K562 (cell line): ENCODE results near the gene MRM2. TPM values are rescaled to one million over a fixed set of nuclear protein-coding genes. Genes with fewer than 3 reads are reported as not detected.

Experiments
- ATAC-seq: fragments of 200-7000 bp; cut with Tn5 transposase; 3 replicates; pipeline ENCODE4 v1.9.1; 2020; ENCODE audit warnings: moderate library complexity
- BruUV-seq: library from RNA; stranded (reverse); fragments of 400-500 nt; replicated peaks from 2 replicates; lab custom pipeline; 2021; lab: Mats Ljungman, UMichigan
- CTCF ChIA-PET: fragments of 300-600 bp; formaldehyde crosslinking; extraction: SDS; loops from one replicate; lab custom pipeline; 2021; ENCODE audit warnings: low intra/inter-chr PET ratio; lab: Yijun Ruan, JAX
- POLR2A ChIA-PET: fragments of 300-600, 350-650 bp; sonication (Branson Sonifier 250); formaldehyde crosslinking; extraction: SDS; loops from one replicate; lab custom pipeline; 2021; ENCODE audit warnings: antibody characterized with exemption, inconsistent platforms; lab: Yijun Ruan, JAX
- DNase-seq, 4 experiments: peaks; one replicate each; pipeline versions ENCODE4 v3.0.0 to v3.0.0-alpha.2; 2011 to 2018; ENCODE audit warnings: low spot score in 3 of 4, mixed read lengths in 3 of 4; ENCODE audit errors: extremely low read depth in 1 of 4
- FAIRE-seq: peaks from 2 replicates; lab custom pipeline; 2011; peaks lifted over from hg19 to GRCh38; lab: Jason Lieb, UNC
- H2AFZ ChIP-seq: 2 replicates; pipeline ENCODE4 v1.6.0; 2011; ENCODE audit warnings: low read depth, low read length, control low read depth, inconsistent platforms
- H3K27ac ChIP-seq: fragments of 200-600 bp; 3 replicates; pipeline ENCODE4 v1.8.0; 2011; ENCODE audit warnings: low read depth, mild to moderate bottlenecking, control low read depth, inconsistent platforms, low read length, moderate library complexity, mixed read lengths; ENCODE audit errors: extremely low read depth
- H3K27me3 ChIP-seq, 2 experiments: fragments of 300-600 bp in 1 of 2; 2 replicates in 1 of 2; 3 replicates in 1 of 2; pipeline versions ENCODE4 v1.6.0 to v1.8.0; 2011; ENCODE audit warnings: inconsistent platforms in 2 of 2, low read length in 2 of 2, mild to moderate bottlenecking in 1 of 2, mixed read lengths in 1 of 2, moderate library complexity in 1 of 2; ENCODE audit not compliant: control insufficient read depth in 2 of 2, insufficient read depth in 2 of 2
- H3K36me3 ChIP-seq: fragments of 300-600 bp; 3 replicates; pipeline ENCODE4 v1.8.0; 2011; ENCODE audit warnings: mild to moderate bottlenecking, low read length, inconsistent platforms; ENCODE audit not compliant: control insufficient read depth, insufficient read depth
- H3K4me1 ChIP-seq, 2 experiments: fragments of 200-600 bp in 1 of 2; replicated peaks in 1 of 2; 2 replicates in 1 of 2; 3 replicates in 1 of 2; pipeline versions ENCODE4 v1.5.1 to v1.8.0; 2011; ENCODE audit warnings: inconsistent platforms in 2 of 2, low read length in 2 of 2, mild to moderate bottlenecking in 1 of 2, mixed read lengths in 1 of 2, moderate library complexity in 1 of 2; ENCODE audit not compliant: control insufficient read depth in 2 of 2, insufficient read depth in 2 of 2
- H3K4me2 ChIP-seq: 2 replicates; pipeline ENCODE4 v1.6.1; 2011; ENCODE audit warnings: low read length, control low read depth, inconsistent platforms, mixed read lengths; ENCODE audit not compliant: insufficient read depth
- H3K4me3 ChIP-seq: fragments of 200-600 bp; sonication (generic), shearing (Covaris generic); 2 replicates; pipeline ENCODE4 v1.5.1; 2016; ENCODE audit warnings: control low read depth, inconsistent platforms
- H3K79me2 ChIP-seq: fragments of 200-600 bp; 3 replicates; pipeline ENCODE4 v1.8.0; 2011; ENCODE audit warnings: low read length, inconsistent platforms; ENCODE audit not compliant: control insufficient read depth, insufficient read depth
- H3K9ac ChIP-seq, 2 experiments: 2 replicates each; pipeline versions ENCODE4 v1.6.0 to v1.6.1; 2011; ENCODE audit warnings: low read depth in 2 of 2, low read length in 2 of 2, control low read depth in 1 of 2, inconsistent platforms in 1 of 2, mild to moderate bottlenecking in 1 of 2, mixed read lengths in 1 of 2; ENCODE audit not compliant: insufficient read depth in 1 of 2
- H3K9me1 ChIP-seq: one replicate; pipeline ENCODE4 v1.6.0; 2011; ENCODE audit warnings: inconsistent platforms, mild to moderate bottlenecking, low read length, moderate library complexity; ENCODE audit not compliant: control insufficient read depth, insufficient read depth
- H3K9me3 ChIP-seq: replicated peaks from 2 replicates; pipeline ENCODE4 v1.5.1; 2011; ENCODE audit warnings: low read depth, low read length, inconsistent platforms; ENCODE audit not compliant: control insufficient read depth, insufficient read depth
- H4K20me1 ChIP-seq: replicated peaks from 2 replicates; pipeline ENCODE4 v1.6.1; 2011; ENCODE audit warnings: low read length, inconsistent platforms, mixed read lengths; ENCODE audit not compliant: control insufficient read depth, insufficient read depth
- POLR2G ChIP-seq: fragments of 200-400 bp; formaldehyde crosslinking; IDR thresholded peaks from 2 replicates; pipeline ENCODE4 v1.6.1; 2017; ENCODE audit warnings: low read depth, mild to moderate bottlenecking, antibody characterized with exemption, low read length, moderate library complexity
- RBM22 ChIP-seq: fragments of 200-400 bp; formaldehyde crosslinking; IDR thresholded peaks from 2 replicates; pipeline ENCODE4 v1.6.1; 2018; ENCODE audit warnings: low read length, low read depth; ENCODE audit not compliant: poor library complexity, severe bottlenecking
- ZNF140 ChIP-seq: fragments of 250-450 bp; sonication (Bioruptor Pico); IDR thresholded peaks from 2 replicates; pipeline ENCODE4 v1.8.0; 2021; ENCODE audit warnings: moderate library complexity, mild to moderate bottlenecking, inconsistent platforms
- WGBS: fragments of 100-300 bp; shearing (Covaris generic); methylation state at CpG from one replicate; pipeline ENCODE4 v1.1.6; 2016; ENCODE audit warnings: low coverage, mixed read lengths; ENCODE audit not compliant: insufficient coverage; ENCODE audit errors: missing lambda C conversion rate; 5-methylcytosine and 5-hydroxymethylcytosine counted together
- in situ Hi-C: fragments of 300-500 bp; cut with MboI; formaldehyde crosslinking; loops from 4 replicates; pipeline ENCODE4 v1.15.0; 2018; ENCODE audit warnings: inconsistent platforms, mixed read lengths
- intact Hi-C: fragments of 100-400 bp; cut with micrococcal nuclease; formaldehyde crosslinking; loops from 2 replicates; pipeline ENCODE4 v1.14.2; 2022
- polyA plus RNA-seq, 8 experiments: library from polyadenylated mRNA; depleted of rRNA in 4 of 8; stranded (reverse) in 5 of 8; unstranded in 3 of 8; fragments of >200 nt; fragmentation: Nextera tagmentation in 2 of 8; fragmentation: Illumina TruSeq in 1 of 8; extraction: Ambion mirVana in 2 of 8; extraction: Trizol in 1 of 8; gene quantifications; 2 replicates each; pipeline versions ENCODE4 v1.2.1 to v1.2.3, GENCODE V29; 2011 to 2014; ENCODE audit warnings: inconsistent platforms in 1 of 8, missing spikeins in 1 of 8
- total RNA-seq, 7 experiments: library from RNA; depleted of rRNA in 6 of 7; stranded (reverse); fragments of >200 nt in 6 of 7; fragmentation: Illumina TruSeq in 2 of 7; extraction: Trizol in 2 of 7; gene quantifications; 2 replicates each; pipeline versions ENCODE4 v1.2.1 to v1.2.3, GENCODE V29; 2011 to 2021; ENCODE audit warnings: low replicate concordance in 1 of 7

Gene MRM2
- total and polyA plus RNA-seq, 9 of the 15 experiments (the other 6 are each of a cell fraction or from before 2014, with no cell fraction given), result 32.4 to 116 (median 50.5) TPM

DNA sequence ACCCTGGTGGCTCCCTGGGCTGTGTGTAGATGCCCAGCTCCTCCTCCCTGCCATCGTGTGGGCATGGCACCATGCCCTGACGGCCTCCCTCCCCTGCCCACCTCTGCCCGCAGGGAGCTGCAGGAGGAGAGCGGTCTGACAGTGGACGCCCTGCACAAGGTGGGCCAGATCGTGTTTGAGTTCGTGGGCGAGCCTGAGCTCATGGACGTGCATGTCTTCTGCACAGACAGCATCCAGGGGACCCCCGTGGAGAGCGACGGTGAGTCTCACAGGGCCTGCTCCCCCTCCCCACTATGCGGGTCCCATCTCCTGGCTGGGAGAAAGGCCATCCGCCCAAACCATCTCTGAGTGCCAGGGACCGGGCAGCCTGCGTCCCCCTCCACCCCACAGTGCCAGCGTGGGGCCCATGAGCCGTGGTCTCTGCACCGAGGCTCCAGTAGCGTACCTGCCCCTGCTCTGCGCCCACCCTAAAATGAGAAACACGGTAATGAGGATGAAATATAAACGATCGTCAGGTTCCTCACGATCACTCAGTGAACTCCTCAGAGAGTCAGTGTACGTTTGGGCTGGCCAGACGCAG, 7.8 kb upstream of the MRM2 start:
- TF ChIP-seq ZNF140 (CRISPR knock-in tag), result no peak
- TF ChIP-seq POLR2G, result peak; percentile 64
- TF ChIP-seq RBM22, result peak; percentile 59
- H2AFZ ChIP-seq, result no peak overlapping the region
- no peaks in the 10 kb centered on the region for H3K9me3 ChIP-seq
- no TSS peak for BruUV-seq
- ATAC-seq (no peak), DNase-seq (no peak), FAIRE-seq (no peak)
- no peaks in the 10 kb centered on the region for H3K27me3 ChIP-seq
- H3K4me3 ChIP-seq, result no peak overlapping the region
- H3K9ac ChIP-seq, result peak overlapping the region in 1 of 2 experiments; percentile 79; a peak in 1 of 4 replicates
- POLR2A ChIA-PET, result interaction anchor here (0.6 to 2.5 kb wide), 4 partner anchors 10 to 35 kb away, joined by 3 to 9 read pairs (median 4); no protein-coding TSS in a partner anchor
- peaks cover 2% of the 10 kb centered on the region for H3K9me1 ChIP-seq
- peaks cover 40% of the 10 kb centered on the region; the same call in 2 of the 3 replicates for H3K36me3 ChIP-seq
- no peak overlapping the region for H3K4me2 ChIP-seq
- H3K79me2 ChIP-seq, result no peaks in the 10 kb centered on the region
- H3K4me1 ChIP-seq, result peaks cover 9 to 37% of the 10 kb centered on the region in 2 experiments; a peak in 3 of 5 replicates
- H3K27ac ChIP-seq, result no peak overlapping the region
- CTCF ChIA-PET, result no interaction called here
- in situ Hi-C loops, result loop anchor here (5.0 kb wide), 2 partner anchors 97 to 807 kb away; no protein-coding TSS in a partner anchor
- 83% methylated on average over 26 of the region's 27 CpGs for WGBS
- intact Hi-C loops, result no loop called here
- H4K20me1 ChIP-seq, result no peaks in the 10 kb centered on the region
